Epidermal melanocyte (primary cell): ENCODE measurements around the gene TTC3.

Source experiments
- DNase-seq: peaks from one replicate; pipeline ENCODE4 v3.0.0; 2011; ENCODE audit warnings: low spot score; ENCODE audit not compliant: insufficient read length

Gene TTC3

DNA sequence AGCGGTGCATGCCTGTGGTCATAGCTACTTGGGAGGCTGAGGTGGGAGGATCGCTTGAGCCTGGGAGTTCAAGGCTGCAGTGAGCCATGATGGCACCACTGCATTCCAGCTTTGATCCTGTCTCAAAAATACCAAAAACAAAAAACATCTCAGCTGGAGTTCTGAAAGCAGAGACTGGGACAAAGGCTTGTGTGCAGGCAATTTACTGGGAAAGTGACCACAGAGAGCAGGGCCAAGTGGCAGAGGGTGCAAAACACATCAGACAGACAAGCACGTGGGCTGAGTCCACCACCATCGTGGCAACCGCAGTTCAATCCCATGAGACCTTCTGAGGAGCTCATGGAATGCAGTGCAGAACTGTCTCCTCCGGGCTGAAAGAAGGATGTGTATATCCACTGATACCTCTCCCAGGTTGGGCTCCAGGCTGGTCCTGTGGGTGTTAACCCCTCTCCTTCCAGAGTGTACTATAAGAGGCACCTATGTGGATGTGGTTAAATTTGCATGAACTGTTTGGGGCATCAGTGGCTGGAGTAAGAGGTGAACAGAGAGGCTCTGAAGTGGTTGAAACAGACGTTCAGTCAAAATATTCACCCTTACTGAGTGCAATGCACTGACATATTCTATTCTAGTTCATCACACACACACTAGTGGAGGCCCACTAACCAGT, 11.0 kb upstream of the TTC3 start:
- no peak for DNase-seq

DNA sequence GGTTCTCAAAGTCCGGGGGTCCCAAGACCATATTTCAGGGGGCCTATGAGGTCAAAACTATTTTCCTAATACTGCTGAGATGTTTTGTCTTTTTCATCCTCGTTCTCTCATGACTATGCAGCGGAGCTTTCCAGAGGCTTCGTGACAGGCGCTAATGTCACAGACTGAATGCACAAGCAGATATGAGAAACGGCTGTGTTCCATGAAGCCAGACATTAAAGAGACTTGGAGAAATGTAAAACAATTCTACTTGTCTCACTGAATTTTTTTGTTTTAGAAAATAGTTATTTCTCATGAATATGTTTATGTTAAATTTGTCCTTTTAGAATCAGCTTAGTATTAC, 10.5 kb upstream of the TTC3 start:
- DNase-seq: no peak

DNA sequence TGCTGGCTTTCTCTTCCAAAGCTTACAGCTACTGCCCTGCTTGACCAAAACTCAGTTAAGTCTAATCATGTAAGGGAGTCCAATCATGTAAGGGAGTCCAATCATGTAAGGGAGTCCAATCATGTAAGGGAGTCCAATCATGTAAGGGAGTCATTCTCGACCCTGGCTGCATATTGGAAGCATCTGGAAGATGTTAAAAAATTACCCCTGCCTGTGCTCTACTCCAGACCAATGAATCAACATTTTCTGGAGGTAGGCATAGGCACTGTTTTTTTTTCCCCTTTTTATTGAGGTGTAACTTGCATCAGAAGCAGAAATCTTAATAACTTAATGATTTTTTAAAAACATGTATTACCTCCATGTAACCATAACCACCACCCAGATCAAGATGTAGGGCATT, 9.6 kb upstream of the TTC3 start:
- no peak for DNase-seq

DNA sequence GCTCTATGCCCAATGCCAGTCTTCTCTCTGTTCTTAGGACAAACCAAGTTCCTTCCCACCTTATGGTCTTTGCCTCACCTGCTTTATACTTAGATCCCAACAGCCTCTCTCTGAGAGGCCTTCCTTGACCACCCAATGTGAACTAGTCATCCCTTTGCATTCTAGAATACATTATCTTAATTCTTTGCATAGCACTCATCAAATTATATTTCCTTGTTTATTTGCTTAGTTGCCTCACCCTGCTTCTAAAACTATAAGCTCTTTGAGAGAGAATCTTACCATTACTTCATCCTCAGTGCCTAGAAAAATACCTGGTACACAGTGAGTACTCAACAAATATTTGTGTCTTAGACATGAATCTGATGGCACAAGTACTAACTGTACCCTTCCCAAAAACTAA, 8.2 kb upstream of the TTC3 start:
- no peak for DNase-seq

DNA sequence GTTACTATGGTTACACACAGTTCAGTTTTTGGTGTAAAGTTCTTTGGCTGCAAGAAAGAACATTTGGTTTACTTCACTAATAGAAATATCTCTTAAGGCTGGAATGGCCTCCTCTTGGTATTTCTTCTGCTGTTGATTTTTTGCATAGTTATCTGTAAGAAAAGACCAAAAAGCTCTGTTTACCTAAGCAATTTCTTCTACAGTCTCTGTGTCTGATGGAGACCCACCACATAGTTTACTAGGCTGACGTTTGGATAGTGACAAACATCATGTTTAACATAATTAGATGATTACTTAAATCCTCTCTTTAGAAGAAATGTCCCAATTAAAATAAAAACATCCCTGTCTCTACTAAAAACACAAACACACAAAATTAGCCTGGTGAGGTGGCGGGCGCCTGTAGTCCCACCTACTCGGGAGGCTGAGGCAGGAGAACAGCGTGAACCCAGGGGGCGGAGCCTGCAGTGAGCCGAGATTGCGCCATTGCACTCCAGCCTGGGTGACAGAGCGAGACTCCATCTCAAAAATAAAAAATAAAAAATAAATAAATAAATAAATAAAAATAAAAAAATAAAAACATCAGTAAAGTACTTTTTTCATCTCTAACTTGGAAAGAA, 7.4 kb upstream of the TTC3 start:
- DNase-seq: no peak

DNA sequence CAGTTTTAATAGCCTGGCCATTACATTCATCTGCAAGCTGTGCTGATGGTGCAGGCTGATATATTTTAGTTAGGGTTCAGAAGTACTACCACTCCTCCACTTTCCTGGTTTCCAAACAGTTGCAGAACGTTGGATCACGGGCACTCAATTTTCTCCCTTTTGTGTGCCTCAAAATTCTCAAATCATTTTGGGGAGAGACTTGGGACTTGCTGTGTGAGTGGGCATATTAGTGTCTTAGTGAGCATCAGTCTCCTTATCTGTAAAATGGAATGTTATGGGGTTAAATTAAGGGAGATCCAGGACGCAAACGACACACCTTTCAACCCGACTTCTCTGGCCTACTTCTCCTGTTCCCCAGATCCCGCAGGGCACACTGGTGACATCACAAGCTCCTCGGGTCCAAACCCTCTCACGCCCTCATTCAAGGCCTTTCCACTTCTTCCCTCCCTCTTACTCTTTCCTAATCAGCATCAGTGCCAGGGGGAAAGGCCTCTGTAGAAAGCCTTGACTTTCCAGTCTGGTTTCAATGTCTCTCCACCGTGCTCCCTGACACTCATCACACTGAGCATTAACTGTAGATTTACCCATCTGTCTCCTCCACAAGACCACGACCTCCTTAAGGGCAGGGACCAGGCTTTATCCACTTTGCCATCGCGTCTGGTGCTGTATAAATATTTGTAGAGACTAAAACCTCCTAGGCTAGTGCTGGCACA, 1.3 kb upstream of the TTC3 start:
- DNase-seq: no peak

DNA sequence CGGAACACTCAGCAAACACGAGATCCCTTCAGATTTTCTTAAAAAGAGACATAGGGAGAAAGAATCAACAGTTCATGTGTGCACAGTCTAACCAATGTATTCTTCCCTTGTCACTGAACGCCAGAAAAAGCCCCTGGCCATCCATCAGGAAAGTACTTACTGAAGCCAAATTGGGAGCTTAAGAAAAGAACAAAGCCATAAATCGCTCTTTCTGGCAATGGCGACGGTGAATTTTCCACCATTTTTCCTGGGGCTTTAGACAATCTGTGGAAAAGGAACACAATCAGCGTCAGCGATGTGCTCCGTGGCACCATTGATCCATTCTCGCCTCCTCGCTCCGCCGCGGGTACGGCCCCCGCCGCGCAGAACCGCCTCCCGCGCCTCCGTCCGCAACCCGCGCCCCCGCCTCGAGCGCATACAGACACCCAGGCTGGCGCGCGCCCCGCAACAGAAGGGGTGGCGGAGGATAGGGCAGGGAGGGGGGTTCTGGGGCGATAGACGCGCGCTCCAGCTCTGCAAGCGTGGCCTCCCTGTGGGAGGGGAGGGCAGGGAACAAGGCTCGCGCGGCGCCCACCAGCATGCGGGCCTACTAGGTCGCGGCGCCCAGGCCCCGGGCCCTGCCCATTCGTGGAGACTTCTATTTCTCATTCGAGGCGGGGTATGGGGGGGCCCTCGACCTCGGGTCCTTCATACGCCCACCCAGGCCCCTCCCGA, 623 bp upstream of the TTC3 start:
- no peak for DNase-seq

DNA sequence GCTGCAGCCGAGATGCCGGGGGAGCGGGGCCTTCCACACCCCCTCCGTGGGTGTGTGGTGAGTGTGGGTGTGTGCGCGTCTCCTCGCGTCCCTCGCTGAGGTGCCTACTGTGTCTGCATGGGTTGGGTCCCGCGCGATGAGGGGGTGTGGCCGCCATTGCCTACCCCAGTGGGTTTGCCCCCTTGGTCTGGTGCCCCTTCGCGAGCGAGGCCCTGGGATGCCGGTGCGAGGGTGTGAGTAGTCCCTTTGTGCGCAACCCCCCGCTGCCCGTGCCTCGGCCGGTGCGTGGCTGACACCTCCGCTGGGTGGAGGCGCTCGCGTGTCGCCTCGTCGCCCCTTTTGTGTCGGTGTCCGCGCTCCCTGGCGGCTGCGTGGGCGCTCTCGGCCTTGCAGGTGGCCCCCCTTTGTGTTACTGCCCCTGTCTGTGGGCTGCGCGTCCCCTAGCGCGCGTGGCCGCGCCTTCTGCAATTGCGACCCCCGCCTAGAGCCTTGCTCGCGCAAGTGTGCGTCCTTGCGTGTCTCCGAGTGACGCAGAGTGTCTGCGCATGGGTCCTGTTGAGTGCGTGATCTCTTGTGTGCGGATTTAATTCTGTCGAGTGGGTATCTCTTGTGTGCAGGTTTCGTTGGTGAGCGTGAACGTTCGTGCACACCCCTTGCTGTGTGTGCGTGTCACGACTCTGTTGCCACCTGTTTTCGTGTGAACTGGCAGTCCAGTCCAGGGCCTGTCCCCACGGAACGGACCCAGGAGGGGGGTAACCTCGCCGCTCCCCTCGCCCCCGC, 553 bp downstream of the TTC3 start:
- no peak for DNase-seq

DNA sequence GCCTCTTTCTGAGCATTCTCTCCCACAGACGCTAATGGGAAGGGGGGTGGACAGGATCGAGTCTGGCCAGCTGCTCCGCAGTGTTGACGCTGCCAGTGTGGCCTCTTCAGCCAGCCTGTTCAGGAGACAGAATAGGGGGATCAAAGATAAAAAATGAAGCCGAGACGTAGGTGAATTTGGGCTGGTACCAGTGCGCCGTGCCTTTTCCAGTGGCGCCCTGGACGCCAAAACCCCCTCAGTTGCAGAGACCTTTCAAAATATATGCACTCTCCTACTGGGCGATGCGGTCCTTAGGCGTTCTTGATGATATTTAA, 1.1 kb downstream of the TTC3 start:
- no peak for DNase-seq

DNA sequence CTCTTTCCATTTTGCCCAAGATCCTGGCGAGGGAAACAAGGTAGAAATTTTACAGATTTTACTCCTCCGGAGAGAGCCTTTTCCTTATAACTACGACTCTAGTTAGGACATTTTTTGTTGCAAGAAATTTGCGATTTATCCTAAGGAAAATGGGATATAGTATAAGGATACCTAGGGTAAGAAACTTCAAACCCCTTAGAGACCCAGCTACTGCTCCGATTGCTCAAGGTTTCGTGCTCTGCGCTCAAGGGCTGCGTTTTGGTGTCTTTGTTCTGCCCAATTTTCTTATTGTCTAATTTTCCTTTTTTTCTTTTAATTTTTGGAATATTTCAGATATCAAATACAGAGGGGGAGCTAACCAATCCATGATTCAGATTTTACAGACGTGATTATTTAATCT, 1.5 kb downstream of the TTC3 start:
- DNase-seq: no peak

DNA sequence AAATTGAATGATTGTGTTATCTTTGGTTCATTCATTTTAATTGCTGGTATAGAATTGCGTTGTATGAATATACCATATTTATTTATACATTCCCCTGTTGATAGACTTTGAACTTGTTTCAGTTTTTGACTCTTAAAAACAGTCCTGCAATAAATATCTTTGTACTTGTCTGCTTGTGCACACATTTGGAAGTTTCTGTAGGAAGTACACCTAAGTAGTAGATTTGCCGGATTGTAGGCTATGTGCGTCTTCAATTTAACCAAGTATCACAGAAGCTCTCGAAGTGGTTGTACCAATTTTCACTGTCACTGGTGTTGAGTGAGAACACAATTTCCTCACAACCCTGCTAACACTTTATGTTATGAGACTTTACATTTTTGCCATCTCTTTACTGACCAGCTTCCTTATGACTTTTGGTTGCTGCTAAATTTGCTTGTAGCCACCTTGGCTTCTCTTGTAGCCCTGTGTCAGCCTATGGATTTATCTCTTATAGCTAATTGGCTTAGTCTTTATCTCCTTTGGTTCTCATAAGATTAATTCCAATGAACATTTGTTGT, 2.2 kb downstream of the TTC3 start:
- DNase-seq: no peak

DNA sequence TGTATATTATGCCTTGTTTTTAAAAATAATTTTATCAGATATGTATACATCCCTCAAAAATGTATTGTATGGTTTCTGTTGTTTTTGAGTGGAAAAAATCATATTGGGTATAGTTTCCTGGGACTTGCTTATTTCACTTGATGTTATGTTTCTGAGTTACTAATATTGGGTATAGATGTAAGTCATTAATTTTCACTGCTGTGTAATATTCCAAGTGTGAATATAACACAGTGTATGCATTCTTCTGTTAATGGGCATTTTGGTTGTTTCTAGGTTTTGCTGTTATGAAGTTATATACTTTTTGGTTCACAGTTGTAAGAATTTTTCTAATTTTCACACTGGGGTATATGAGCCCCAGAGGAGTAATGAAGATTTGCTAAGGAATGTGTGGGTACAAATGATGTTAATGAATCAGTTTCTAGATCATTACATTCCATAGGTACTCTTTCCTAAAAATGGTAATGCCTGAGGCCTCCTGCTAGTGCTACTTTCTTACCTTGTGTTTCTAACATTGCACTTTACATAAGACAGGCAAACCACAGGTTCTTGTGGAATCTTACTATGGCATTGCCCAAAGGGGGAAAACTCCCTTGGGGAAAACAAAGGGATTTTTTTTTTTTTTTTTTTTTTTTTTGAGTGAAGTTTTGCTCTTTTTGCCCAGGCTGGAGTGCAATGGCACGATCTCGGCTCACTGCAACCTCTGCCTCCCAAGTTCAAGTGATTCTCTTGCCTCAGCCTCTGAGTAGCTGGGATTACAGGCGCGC, 3.2 kb downstream of the TTC3 start:
- no peak for DNase-seq

DNA sequence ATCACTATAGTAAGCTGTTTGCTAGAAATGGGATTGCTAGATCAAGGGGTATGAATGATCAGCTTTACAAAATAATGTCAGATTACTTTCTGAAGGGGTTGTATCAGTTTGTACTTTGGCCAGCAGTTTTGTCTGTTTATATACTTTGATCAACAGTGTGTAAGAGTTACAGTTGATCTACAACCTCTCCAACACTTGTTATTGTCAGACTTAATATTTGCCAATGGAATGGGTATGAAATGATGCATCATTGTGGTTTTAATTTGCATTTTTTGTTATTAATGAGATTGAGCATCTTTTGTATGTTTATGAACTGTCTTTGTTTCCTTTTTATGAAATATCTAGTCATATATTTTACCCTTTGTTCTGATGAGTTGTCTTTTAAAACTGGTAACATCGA, 4.3 kb downstream of the TTC3 start:
- DNase-seq: no peak

DNA sequence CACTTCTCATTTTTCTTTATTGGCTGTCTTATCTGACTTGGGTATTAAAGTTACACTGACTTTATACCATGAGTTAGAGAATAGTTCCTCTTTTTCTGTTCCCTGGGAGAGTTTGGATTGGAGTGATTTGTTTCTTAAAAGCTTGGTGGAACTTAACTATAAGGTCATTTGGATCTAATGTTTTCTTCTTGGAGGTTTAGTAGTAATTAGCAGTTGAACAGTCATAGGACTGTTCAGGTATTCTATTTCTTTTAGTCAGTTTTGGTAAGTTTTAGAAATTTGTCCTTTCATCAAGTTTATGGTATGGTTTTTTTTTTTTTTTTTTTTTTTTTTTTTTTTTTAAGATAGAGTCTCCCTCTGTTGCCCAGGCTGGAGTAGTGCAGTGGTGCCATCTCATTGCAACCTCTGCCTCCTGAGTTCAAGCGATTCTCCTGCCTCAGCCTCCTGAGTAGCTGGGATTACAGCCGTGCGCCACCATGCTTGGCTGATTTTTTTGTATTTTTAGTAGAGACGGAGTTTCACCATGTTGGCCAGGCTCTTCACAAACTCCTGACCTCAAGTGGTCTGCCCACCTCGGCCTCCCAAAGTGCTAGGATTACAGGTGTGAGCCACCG, 6.3 kb downstream of the TTC3 start:
- no peak for DNase-seq

DNA sequence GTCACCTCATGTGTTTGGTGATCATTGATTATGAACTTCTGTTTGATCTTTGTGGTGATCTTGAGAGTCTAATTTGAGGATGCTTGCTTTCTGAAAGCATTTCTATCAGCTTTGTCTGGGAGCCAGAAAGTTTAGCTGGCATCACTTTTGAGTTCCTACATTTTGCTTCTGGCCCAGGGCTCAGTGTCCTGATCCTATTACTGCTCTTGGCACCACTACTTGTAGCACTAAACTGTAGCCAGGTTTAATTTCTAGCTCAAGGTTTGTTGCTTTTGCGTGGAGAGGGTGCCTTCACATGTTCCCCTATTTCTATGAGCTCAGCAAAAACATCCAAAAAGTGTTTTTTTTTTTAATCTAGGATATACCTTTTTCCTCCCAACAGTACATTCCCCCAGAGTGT, 9.3 kb downstream of the TTC3 start:
- no peak for DNase-seq

DNA sequence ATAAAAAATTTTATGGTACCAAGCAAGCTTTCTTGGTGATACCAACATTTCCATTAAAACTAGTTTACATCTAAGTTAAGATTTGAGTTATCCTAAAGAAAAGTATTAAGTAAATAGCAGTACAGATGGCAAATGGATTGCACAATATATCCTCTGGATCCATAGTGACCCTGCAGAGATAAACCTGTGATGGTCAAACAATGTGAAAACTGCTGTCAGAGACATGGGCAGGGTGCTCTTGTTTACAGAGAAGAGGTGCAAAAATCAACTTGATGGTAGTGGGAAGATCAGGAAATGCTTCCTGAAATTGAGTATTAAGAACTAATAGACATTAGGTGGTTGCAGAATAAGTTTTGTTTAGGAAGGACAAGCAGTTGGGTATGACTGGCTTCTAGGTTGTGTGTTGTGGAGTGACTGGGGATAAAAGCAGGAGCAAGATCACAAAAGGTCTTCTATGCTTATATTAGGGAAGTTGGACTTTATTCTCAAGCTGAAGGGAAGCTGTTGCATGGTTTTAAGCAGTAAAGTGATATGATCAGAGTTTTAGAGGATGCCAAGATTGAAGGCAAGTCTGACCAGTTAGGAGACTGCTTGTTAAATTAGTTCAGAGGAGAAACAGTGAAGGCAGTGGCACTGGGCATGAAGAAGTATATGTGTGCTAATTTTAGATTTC, 9.9 kb downstream of the TTC3 start:
- DNase-seq: no peak

DNA sequence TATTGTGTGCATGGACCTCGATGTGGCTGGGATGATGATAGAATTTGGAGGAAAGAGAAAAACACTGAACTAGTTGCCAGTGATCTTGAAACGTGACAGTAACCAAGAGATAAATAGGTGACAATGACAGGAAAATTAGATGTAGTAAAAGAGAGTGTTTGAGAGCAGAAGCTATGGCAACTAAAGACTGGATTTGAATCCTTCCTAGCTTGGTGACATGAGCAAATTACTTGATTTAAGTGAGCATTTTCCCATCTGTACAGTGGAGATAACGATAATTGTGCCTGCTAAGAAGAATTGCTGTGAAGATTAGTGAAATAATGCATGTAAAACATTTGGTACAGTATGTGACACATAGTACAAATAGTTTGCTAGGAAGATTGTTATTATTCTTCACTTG, 12.7 kb downstream of the TTC3 start:
- DNase-seq: no peak

DNA sequence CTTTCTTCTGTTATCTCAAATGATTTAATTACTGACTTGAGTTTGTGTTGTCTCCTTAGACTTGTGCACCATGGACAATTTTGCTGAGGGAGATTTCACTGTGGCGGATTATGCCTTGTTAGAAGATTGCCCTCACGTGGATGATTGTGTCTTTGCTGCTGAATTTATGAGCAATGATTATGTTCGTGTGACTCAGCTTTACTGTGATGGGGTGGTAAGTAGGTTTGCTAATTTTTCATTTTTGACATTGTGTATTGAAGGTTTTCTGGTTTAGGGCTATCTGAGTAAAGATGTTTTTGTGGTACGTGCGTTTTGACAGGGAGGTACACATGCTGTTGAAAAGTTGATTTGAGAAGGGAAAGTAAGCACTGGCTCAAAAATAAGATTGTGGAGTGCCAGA, 14.1 kb downstream of the TTC3 start:
- DNase-seq: no peak

DNA sequence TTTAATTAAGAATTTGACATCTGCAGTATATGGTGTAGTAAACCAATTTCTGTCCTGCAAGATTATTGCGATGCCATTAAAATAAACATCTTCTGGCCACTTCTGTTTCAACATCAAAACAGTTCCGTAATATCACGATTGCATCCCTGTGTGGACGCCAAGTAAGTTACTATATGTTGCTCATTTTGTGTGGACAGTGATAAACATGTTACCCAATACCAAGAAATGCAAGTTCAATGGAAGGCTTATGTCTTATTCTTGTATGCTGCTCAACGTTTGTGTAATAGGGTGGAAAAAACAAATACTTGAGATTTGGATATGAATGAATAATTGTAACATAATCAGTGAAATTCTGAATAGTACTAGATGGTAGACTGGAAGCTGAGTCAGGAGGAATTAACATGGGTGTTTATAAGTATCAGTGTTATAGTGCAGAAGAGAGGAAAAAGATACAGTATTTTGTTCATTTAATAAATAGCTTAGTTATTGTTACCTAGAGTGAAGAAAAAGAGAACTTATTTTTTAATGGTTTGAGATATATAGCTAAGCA, 15.2 kb downstream of the TTC3 start:
- no peak for DNase-seq

DNA sequence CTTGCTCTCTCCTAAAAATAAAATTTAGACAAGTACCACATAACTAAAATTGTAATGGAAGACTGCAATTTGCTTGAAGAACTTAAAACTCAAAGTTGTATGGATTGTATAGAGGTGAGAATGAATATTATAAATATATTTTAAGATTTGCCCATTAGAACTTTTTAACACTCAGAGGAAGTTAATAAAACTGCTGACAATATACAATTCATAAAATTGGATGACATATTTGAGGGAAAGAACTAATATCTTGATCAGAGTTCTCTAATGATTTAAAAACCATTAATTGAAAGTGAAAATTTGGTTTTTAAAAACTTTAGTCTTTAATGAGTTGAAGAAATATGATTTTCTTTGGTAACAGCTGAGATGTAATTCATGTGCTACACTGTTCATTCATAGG, 20.9 kb downstream of the TTC3 start:
- DNase-seq: no peak
